Eye (tissue), 1 donor: Measurements from ENCODE around the gene DPYD.

Source experiments
- DNase-seq: peaks from one replicate; pipeline ENCODE4 v3.0.0-alpha.2; 2015

The DPYD gene

DNA sequence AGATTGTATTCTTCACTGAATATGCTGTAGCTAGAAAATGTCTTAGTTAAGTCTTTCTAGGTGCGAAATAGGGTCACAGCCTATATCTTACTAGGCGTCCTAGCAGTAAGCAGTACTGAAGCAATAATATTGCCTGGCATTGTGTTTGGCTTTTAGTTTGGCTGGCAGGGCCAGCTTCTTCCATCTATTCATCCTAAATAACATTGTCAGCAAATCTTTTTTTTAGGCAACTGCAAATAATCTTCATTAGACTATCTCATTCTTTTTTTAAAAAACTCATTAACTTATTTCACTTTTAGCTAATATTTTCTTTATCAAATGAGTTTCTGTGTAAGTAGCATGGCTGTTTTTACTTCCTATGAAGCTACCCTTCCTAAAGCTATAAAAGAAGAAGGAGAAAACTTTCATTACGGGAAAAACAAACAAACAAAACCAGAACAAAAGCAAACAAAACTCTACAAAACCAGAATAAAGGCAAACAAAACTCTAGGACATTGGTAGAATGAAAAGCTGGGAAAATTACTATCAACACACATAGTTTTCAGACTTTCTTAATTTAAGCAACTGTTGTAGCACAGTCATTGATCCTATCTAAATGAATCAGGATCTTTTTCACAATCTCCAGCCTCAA lies 506.0 kb downstream of the DPYD start:
- DNase-seq, result no peak

DNA sequence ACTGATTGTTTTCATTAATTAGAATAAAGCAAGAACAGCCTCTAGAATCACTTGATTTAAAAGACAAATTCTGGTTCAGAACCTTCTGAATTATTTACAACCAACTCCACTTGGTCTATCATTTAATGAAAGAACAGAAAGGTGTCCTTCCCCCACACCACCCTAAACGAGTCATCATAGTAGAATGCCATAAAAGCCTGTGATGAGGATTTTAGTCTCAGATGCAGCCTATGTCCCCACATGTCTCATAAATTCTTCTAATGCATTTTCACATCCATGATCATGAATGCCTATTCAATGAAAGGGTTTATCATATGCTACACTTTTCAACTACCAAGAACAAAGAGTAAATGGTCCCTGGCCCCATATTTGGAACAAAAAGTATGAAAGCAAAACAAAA lies 508.1 kb downstream of the DPYD start:
- no peak for DNase-seq

DNA sequence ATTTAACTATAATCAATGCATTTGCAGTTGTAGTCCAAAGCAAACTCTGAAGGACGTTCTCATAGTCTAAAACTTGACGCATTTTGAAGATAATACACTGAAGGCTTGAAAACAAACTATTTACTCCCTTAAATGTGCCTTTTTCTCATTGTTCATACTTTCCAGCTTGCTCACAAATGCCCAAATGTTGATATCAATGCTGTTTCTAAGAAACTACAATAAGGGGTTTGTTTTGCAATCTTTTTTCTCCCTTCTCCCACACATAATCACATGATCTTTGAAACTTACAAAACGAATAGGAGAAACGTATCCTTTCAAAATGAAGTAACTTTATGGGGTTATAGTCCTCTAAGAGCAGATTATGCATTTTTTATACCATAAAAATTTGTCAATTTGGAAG lies 508.7 kb downstream of the DPYD start:
- DNase-seq, result no peak

DNA sequence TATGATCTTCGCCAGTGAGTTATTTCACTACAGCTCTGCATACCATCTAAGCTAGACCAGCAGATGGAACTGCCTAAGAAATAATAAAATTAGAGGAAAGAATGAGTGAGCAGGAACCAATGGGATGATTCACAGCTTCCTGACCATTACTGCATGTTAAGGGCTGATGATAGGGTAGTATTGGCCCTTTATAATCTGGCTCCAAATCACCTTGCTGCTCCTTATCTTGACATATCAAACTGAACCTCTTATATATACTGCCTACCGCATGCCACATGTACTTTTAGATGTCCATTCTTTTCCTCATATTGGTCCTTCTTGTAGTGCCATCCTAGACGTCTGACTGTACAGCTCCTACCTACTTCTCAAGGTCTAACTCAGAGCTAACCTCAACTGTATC lies 524.4 kb downstream of the DPYD start:
- DNase-seq, result no peak

DNA sequence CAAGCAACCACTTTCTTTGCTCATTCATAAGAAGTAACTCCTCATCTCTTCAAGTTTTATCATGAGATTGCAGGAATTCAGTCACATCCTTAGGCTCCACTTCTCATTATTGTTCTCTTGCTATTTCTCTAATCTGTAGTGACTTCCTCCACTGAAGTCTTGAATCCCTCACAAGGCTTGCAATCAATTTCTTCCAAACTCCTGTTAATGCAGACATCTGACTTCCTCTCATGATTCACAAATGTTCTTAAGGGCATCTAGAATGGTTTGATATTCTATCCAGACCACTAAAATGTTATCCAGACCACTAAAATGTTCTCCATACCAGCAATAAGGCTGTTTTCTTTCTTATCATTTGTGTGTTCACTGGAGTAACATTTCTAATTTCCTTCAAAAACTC lies 528.1 kb downstream of the DPYD start:
- no peak for DNase-seq

DNA sequence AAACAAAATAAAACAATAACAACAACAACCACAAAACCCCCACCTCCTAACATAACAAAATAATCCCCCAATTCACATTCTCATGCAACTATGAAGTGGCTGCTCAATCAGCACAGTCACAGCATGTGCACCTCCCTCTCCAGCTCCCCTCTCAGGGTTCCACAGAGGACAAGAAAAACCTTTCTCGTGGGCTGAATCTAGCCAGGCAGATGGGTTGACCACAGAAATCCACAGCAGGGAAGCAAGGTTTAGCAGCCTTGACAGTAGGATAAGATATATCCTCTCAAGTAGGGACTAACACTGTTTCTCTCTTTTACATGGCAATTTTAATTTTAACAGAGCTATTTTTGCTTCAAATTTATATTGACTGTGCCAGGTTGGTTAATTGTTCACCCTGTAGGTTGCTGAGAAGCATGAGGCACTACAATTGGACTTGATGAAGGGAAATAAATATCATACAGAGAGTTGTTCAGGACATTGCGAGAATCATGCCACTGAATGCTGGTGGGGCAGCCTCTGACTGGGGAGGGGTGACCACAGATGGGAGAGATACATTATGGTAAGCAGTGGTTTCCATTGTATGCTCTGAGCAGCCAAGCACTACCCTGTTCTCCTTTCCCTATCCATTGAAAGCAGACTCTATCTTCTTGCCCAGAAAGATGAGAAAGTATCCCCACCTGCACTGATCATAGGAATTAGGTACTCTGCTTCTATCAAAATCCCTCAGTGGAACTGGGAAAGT lies 535.1 kb downstream of the DPYD start:
- no peak for DNase-seq

DNA sequence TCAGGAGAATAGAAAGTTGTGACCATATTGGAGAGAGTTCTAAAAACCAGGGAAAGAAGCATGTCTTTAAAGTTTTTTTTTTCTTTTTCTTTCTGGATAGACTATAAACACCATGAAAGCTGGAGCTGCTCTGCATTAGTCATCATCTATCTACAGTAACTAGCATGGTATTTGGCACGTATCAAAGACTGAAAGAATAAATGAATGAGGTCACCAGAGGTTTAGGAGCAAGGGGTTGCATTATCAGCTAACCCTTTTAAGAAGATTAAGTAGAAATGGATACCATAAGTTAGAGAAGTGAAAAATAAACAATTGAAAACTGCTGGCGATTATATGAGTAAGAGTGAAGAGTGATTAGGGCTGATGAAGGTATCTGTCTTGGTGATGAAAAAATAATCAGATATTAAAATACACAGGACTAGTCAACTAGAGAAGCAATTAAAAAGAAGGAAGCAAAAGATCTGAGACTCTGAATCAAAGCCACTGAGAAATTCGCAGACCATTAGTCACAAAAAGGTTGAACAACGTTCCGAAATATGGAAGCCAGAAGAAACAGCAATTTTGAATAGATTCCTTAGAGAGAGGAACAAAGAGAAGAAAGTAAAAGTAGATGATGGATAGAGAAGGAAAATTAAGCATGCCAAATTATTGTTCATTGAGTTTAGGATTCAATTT lies 536.4 kb downstream of the DPYD start:
- DNase-seq, result no peak

DNA sequence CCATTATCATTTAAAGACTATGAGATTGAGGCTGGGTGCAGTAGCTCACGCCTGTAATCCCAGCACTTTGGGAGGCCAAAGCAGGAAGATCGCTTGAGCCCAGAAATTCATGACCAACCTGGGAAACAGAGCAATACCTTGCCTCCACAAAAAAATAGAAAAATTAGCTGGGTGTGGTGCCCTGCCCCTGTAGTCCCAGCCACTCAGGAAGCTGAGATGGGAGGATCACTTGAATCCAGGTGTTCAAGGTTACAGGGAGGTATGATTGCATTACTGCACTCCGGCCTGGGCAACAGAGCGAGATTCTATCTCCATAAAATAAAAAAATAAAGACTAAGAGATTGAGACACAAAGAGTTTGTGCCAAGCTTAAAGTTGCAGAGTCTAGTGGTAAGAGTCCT lies 537.0 kb downstream of the DPYD start:
- DNase-seq, result no peak

DNA sequence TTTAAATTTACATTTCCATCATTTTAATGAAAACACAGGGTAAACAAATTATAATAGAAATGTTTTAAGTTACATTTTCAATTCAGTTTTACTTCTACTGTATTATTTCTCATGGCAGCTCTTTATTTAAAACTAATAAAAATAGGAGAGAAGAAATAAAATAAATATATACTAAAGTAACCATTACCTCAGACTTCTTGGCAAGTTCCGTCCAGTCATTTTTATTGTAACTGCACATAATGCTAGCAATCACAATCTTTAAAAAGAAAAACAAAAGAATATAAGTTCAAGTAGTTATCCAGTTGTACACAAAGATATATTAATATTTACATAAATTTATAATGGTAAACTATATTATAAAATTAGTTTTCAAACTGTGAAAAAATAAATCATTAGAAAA lies 538.6 kb downstream of the DPYD start:
- DNase-seq, result no peak

DNA sequence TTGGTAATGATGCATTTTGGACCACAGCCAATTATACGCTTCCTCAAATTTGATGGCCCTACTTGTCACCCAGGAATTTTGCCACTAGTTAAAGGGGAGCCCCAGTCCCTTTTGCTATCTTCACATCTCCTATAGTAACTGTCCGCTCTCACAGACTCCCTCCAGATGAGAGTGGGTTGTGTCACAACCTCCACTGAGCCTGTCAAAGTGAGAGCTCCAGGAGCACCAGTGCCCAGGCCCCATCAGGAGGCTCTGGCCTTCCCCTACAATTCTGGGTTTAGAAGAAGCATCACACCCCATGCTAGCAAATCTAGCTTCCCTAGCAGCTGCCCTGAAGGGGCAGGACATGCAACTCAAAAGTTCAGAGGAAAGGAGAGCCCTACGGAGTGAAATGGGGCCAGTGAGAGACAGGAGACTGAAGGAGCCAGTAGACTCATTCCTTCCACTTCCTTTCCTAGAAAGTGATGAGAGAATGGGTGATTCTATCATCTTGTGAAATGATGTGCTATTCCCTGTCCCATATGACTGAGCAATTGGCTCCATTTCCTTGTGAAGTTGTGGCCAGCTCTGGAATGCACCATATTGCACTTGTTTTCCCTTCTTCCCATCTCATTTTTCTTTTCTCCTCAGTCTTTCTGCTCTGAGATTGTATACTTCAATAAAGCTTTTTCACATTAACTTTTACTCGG lies 541.3 kb downstream of the DPYD start:
- no peak for DNase-seq

DNA sequence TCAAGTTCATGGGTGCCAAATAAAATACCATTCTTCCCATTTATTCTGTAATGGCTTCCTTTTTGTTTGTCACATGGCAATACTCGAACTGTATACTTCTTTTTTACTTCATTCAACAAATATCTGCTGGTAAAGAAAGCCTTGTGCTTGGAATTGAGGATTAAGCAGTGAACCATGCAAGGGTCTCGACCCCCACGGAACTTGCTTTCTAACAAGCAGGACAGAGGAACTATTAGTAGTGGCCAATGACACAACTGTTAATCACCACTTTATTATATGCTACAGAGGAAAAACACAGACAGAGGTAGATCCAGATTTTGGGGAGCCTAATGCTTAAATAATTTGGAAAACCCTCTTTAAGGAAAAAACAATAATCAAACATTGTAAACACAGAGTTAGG lies 542.2 kb downstream of the DPYD start:
- DNase-seq, result no peak

DNA sequence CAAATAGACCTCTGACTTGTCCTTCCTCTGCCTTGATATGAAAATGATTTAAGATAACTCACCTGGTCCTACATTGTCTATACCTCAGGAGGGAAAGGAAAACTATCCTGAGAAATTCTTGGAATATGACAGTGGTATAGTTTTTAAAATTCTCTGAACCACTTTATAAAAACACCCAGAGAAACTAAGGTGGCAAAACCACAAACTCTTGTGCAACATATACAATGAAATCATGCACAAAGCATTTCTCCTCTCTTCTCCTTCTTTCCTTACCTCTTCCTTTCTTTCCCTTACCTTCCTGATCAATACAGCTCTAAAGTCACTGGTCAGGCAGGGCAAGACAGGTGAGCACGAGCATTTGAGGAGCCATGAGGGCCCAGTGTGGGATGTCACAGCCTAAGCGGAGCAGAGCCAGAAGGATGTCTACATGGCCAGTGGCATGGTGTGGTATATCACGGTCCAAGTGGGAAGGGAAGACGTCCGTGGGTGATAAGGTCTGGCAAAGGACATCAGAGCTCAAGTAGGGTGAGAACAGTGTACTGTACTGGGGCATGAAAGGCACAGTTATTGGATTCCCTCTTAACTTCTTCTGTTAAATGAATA lies 543.3 kb downstream of the DPYD start:
- no peak for DNase-seq

DNA sequence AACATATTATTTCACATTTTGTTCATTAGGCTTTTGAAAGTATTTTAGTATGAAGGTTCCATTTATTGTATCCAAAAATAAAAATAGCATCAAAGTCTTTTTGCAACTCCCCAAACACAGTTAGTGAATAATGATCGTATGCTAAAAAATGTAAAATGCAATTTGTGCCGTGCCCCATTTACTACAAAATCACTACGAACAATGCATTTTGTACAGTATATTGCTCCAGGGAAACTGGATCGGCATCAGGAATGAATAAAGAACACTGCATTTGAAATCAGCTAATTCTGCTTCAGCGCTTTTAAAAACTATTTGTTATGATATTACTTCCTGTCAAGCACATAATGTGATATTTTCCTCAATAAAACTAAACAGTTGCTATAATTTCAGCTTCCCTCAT lies 547.8 kb downstream of the DPYD start:
- DNase-seq, result no peak

DNA sequence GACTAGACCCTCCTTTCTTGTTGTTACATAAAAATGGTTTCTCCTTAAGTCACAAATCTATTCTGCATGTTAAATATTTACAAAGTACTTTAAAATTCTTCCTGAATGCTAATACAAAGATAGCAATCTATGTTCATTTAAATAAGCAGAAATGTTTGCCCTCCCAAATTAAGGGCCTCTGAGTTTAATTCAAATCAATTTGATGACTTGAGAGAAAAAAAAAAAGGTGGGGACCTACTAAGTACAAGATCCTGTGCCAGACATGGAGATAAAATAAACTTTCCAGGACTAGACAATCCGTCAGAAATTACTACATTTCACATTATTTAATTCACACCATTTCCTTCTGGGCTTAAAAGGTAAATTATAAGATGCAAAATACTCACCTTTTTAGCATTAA lies 548.3 kb downstream of the DPYD start:
- DNase-seq, result no peak

DNA sequence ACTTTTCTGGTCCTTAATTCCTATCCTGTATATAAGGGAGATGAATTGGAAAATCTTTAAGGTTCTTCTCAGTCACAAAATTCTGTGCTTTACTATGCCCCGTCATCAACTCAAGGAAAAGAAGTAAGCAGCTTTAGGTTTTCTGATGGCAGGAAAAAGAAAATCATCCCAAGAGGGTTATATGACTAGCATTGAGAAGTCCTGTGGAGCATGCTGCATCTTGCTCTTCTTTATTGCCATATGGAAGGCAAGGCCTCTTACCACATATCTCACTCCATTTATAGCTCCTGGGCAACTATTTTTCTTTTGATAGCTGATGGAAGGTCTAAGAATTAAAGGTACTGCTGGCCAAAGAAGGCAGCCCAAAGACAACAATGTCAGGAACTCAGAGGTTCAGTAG lies 552.5 kb downstream of the DPYD start:
- DNase-seq, result no peak

DNA sequence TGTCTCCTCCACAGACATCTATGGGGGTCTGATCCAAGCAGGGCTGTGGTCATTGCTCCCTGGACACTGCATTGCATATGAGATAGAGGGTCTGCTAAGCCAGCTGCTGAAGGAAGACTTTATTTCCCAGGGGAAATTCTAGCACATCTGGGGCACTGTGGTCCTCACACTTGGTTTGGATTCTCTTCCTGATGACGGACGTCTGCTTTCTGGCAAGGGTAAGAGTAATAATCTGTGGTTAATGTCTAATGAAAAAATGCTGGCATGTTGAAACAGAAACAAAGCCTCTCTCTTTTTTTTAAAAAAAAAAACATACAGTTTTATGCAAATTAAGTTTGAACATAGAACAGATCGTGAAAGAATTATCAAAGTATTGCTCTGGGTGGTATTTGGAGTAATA lies 553.9 kb downstream of the DPYD start:
- DNase-seq, result no peak

DNA sequence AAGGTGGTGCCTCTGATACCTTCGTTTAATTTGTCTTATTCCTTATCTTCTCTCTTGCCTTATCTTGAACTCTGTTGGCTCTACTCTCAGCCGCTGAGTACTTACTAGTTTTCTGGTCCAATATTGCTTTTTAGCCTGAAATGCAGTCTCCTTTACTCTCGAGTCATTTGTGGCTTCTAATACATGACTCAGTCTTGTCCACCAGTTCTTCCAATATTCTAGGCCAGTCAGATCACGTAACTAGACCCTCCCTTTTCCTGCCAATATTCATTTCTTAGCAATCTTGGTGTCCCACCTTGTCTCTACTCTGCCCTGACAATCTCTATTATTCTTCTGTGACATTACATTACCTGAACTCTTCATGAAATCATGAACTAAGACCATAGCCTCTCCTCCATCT lies 555.8 kb downstream of the DPYD start:
- no peak for DNase-seq

DNA sequence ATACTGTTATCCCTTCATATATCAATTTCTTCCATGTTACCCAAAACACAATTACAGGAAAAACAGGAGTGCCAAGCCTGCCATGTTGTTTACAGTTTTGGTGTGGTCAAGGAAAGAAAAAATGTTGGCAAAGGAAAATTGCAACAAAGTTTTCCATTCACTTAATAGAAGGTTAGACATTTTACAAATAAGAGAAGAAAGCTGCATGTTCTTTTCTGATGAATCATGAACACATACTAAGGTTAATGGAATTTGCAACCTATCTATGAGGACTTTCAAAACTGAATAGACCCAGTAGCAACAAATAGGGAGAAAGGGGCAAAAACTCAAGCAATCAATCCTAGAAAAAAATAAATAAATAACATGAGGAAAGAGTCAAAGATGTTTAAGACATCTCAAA lies 556.7 kb downstream of the DPYD start:
- no peak for DNase-seq

DNA sequence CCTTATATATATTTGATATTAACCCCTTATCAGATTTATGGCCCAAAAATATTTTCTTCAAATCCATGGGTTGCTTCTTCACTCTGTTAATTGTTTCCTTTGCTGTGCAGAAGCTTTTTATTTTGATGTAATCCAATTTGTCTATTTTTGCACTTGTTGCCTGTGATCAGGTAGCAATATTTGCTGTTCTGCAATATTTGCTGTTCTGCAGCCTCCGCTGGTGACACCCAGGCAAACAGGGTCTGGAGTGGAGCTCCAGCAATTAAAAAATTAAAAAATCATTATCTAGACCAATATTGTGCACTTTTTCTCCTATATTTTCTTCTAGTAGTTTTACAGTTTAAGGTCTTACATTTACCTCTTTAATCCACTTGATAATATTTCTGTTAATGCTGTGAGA lies 564.5 kb downstream of the DPYD start:
- no peak for DNase-seq

DNA sequence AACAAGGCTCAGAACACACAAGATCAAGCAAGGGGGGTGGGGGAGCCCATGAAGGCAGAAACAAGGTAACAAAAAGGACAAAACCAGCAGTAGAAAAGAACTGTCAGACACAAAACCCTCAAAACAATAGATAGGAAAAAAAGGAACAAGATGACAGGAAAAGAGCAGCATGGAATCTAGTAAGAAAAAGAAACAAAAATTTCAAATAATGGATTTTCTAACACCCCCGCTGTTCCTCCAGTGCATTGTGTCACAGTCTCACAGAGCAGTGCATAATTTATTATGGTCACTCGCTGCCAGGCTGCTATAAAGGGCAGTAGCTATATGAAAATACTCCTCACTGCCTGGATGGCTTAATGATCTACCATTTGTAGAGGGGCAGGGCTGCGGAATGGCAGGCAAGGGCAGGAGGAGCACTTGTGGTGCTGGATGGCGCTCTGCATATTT lies 567.9 kb downstream of the DPYD start:
- no peak for DNase-seq

DNA sequence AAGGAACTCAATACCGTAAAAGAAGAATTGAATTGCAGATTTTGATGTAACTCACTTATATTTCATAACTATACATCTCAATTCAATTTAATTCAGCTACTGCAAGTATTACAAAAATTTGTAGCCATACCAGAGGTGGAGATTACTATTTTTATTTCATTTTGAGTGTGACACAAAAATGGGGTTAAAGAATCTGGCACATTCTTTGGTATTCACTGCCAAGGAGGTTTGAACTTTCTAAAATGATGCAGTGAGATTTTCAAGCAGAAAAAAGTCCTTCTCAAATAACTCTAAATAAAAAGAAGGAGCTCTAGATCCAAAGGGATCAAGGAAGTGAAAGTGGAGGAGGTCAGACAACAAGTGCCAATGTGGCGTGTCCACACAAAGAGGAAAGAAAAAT lies 569.0 kb downstream of the DPYD start:
- DNase-seq, result no peak

DNA sequence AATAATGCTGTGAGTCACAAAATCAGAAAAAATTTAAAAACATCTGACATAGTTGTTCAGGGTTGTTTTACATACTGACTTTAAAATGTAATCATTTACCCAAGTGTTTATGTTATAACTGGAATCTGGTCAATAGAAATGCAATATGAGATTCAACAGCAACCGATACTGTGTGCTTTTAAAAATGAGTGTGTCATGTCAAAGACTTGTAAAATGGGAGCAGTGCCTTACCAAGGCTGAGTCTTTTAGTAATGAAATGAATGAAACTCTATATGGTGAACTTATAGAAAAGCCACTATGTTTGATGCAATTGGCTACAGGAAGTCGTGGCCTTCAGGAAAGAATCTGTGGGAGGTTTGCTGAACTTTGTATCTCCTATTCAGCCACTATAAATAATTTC lies 570.2 kb downstream of the DPYD start:
- DNase-seq, result no peak

DNA sequence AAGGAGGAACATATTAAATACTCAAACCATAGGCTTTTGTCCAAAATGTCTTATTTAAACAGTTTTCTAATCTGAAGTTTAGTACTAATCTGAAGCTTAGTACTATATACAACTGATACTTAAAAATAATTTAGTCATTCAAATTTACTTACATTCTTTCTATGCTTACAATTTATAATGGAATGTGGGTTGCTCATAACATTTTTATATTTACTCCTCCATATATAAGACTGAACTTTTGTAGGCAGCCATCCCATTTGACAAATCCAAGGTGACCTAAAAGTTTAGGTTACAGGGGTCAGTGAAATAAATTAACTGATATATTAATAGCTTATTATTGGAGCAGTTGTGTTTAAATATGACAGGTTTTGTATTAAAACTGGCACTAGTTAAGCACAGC lies 570.6 kb downstream of the DPYD start:
- no peak for DNase-seq
